GM12878 (cell line): Measurements from ENCODE around the gene CADM2. TPM values are rescaled to one million over a fixed set of nuclear protein-coding genes. Genes with fewer than 3 reads are reported as not detected.

ENCODE experiments used
- ATAC-seq: fragments of 200-7000 bp; cut with Tn5 transposase; 3 replicates; pipeline ENCODE4 v1.9.1; 2020; ENCODE audit warnings: mild to moderate bottlenecking, moderate library complexity
- BruUV-seq: library from RNA; stranded (reverse); fragments of 400-500 nt; replicated peaks from 2 replicates; lab custom pipeline; 2021; lab: Mats Ljungman, UMichigan
- CTCF ChIA-PET: fragments of 300-600 bp; sonication (Branson Sonifier 250); formaldehyde crosslinking; extraction: SDS; loops from one replicate; lab custom pipeline; 2021; ENCODE audit warnings: inconsistent platforms; lab: Yijun Ruan, JAX
- POLR2A ChIA-PET: fragments of 350-600 bp; formaldehyde crosslinking; extraction: SDS; loops from one replicate; lab custom pipeline; 2021; ENCODE audit warnings: inconsistent platforms; lab: Charles Lee
- RAD21 ChIA-PET: fragments of 300-600 bp; sonication (Branson Sonifier 250); formaldehyde crosslinking; loops from one replicate; lab custom pipeline; 2023; ENCODE audit warnings: antibody characterized with exemption; ENCODE audit not compliant: unreplicated experiment; lab: Charles Lee
- SMC1A ChIA-PET: fragments of 300-600 bp; sonication (Branson Sonifier 250); formaldehyde crosslinking; loops from one replicate; lab custom pipeline; 2023; ENCODE audit not compliant: unreplicated experiment, uncharacterized antibody; lab: Charles Lee
- DNase-seq: peaks from one replicate; pipeline ENCODE4 v3.0.0-alpha.2; 2011; ENCODE audit warnings: low read depth, low spot score
- FAIRE-seq: peaks from 3 replicates; lab custom pipeline; 2011; peaks lifted over from hg19 to GRCh38; lab: Jason Lieb, UNC
- H2AFZ ChIP-seq: 2 replicates; pipeline ENCODE4 v1.6.0; 2011; ENCODE audit warnings: low read depth, low read length, control low read depth; ENCODE audit not compliant: control insufficient read depth
- H3K27ac ChIP-seq: 2 replicates; pipeline ENCODE4 v1.5.1; 2011; ENCODE audit warnings: control low read depth; ENCODE audit not compliant: control insufficient read depth, insufficient read depth
- H3K27me3 ChIP-seq, 2 experiments: replicated peaks in 1 of 2; 2 replicates each; pipeline versions ENCODE4 v1.6.0 to v1.6.1; 2011; ENCODE audit warnings: low read length in 1 of 2; ENCODE audit not compliant: control insufficient read depth in 2 of 2, insufficient read depth in 2 of 2
- H3K36me3 ChIP-seq, 2 experiments: 2 replicates each; pipeline ENCODE4 v1.5.1; 2011; ENCODE audit warnings: low read length in 1 of 2; ENCODE audit not compliant: control insufficient read depth in 2 of 2, insufficient read depth in 2 of 2
- H3K4me1 ChIP-seq: 2 replicates; pipeline ENCODE4 v1.6.1; 2011; ENCODE audit warnings: mild to moderate bottlenecking, low read length, moderate library complexity, mixed read lengths; ENCODE audit not compliant: control insufficient read depth, insufficient read depth
- H3K4me2 ChIP-seq: 2 replicates; pipeline ENCODE4 v1.6.0; 2011; ENCODE audit warnings: control low read depth; ENCODE audit not compliant: control insufficient read depth, insufficient read depth
- H3K4me3 ChIP-seq: fragments of 200-600 bp; sonication (generic); 2 replicates; pipeline ENCODE4 v1.5.1; 2016
- H3K79me2 ChIP-seq: 2 replicates; pipeline ENCODE4 v1.6.0; 2011; ENCODE audit warnings: low read length; ENCODE audit not compliant: control insufficient read depth, insufficient read depth
- H3K9ac ChIP-seq: 2 replicates; pipeline ENCODE4 v1.8.0; 2011; ENCODE audit warnings: low read length, control low read depth, mixed read lengths; ENCODE audit not compliant: control insufficient read depth, insufficient read depth
- H3K9me3 ChIP-seq: replicated peaks from 3 replicates; pipeline ENCODE4 v1.5.1; 2011; ENCODE audit warnings: mild to moderate bottlenecking, low read length; ENCODE audit not compliant: control insufficient read depth, insufficient read depth
- H4K20me1 ChIP-seq: 2 replicates; pipeline ENCODE4 v1.6.0; 2011; ENCODE audit not compliant: control insufficient read depth, insufficient read depth
- BHLHE40 ChIP-seq, 2 experiments: fragments of 450-650 bp in 1 of 2; IDR thresholded peaks; 2 replicates each; pipeline ENCODE4 v1.6.1; 2011 to 2017; ENCODE audit warnings: low read depth in 2 of 2, borderline replicate concordance in 1 of 2, improper control_type of control experiment in 1 of 2, low read length in 1 of 2, mild to moderate bottlenecking in 1 of 2
- ETV6 ChIP-seq, 2 experiments: fragments of 450-650 bp in 1 of 2; IDR thresholded peaks in 1 of 2; conservative IDR thresholded peaks in 1 of 2; 2 replicates each; pipeline ENCODE4 v1.6.1; 2014; ENCODE audit warnings: antibody characterized with exemption in 1 of 2, borderline replicate concordance in 1 of 2, low read depth in 1 of 2, mild to moderate bottlenecking in 1 of 2, moderate library complexity in 1 of 2
- EZH2 ChIP-seq: IDR thresholded peaks from 2 replicates; pipeline ENCODE4 v1.6.1; 2012; ENCODE audit warnings: low read depth, mild to moderate bottlenecking, control low read depth, inconsistent platforms, low read length, borderline replicate concordance; ENCODE audit not compliant: control insufficient read depth
- HDAC2 ChIP-seq: fragments of 200-600 bp; sonication (generic); IDR thresholded peaks from 2 replicates; pipeline ENCODE4 v1.6.1; 2017
- HDAC6 ChIP-seq: fragments of 200-600 bp; sonication (generic); IDR thresholded peaks from one replicate; pipeline ENCODE4 v1.8.0; 2017; ENCODE audit warnings: antibody characterized with exemption; ENCODE audit not compliant: unreplicated experiment
- IKZF2 ChIP-seq, 2 experiments: fragments of 450-650 bp; IDR thresholded peaks; 2 replicates each; pipeline ENCODE4 v1.6.1; 2017; ENCODE audit warnings: mild to moderate bottlenecking in 2 of 2, moderate library complexity in 2 of 2
- KDM1A ChIP-seq: fragments of 200-600 bp; sonication (generic); IDR thresholded peaks from 2 replicates; pipeline ENCODE4 v1.6.1; 2016; ENCODE audit warnings: borderline replicate concordance
- MTA3 ChIP-seq: IDR thresholded peaks from 2 replicates; pipeline ENCODE4 v1.6.1; 2012; ENCODE audit warnings: low read length, inconsistent platforms, borderline replicate concordance
- PAX8 ChIP-seq: fragments of 450-650 bp; IDR thresholded peaks from 2 replicates; pipeline ENCODE4 v1.6.1; 2017; ENCODE audit warnings: mild to moderate bottlenecking, moderate library complexity
- RBBP5 ChIP-seq: fragments of 200-600 bp; sonication (generic); conservative IDR thresholded peaks from 2 replicates; pipeline ENCODE4 v1.6.1; 2016
- SMAD1 ChIP-seq: fragments of 450-650 bp; IDR thresholded peaks from 2 replicates; pipeline ENCODE4 v1.6.1; 2018; ENCODE audit warnings: mild to moderate bottlenecking, low read depth; ENCODE audit not compliant: partially characterized antibody
- SMAD5 ChIP-seq: IDR thresholded peaks from 2 replicates; pipeline ENCODE4 v1.6.1; 2016; ENCODE audit warnings: antibody characterized with exemption, low read depth
- SRF ChIP-seq, 2 experiments: IDR thresholded peaks; 2 replicates each; pipeline ENCODE4 v1.6.1; 2011; ENCODE audit warnings: low read depth in 2 of 2, low read length in 2 of 2, mild to moderate bottlenecking in 1 of 2, moderate library complexity in 1 of 2
- TARDBP ChIP-seq: IDR thresholded peaks from 2 replicates; pipeline ENCODE4 v1.6.1; 2016; ENCODE audit warnings: borderline replicate concordance
- TBL1XR1 ChIP-seq: IDR thresholded peaks from 2 replicates; pipeline ENCODE4 v1.6.1; 2012; ENCODE audit warnings: low read depth, low read length, improper control_type of control experiment
- WGBS: methylation state at CpG from one replicate; pipeline ENCODE4 v1.1.6; 2016; ENCODE audit warnings: low lambda C conversion rate; ENCODE audit not compliant: insufficient replicate concordance, insufficient coverage; ENCODE audit errors: missing lambda C conversion rate; 5-methylcytosine and 5-hydroxymethylcytosine counted together
- in situ Hi-C: fragments of 300-500 bp; cut with MboI; formaldehyde crosslinking; loops from 9 replicates; pipeline ENCODE4 v1.14.3; 2018; ENCODE audit warnings: mixed read lengths
- intact Hi-C: fragments of 100-400 bp; cut with micrococcal nuclease; formaldehyde crosslinking; loops from one replicate; pipeline ENCODE4 v1.14.2; 2022; ENCODE audit not compliant: unreplicated experiment
- polyA plus RNA-seq, 11 experiments: library from polyadenylated mRNA; depleted of rRNA in 4 of 11; unstranded in 6 of 11; stranded (reverse) in 5 of 11; fragments of >200 nt; fragmentation: Nextera tagmentation in 4 of 11; fragmentation: Illumina TruSeq in 1 of 11; extraction: Ambion mirVana in 4 of 11; extraction: Trizol in 1 of 11; gene quantifications; 1 replicate in 1 of 11; 2 replicates in 10 of 11; pipeline versions ENCODE4 v1.2.1 to v1.2.3, GENCODE V29; 2011 to 2016; ENCODE audit warnings: inconsistent platforms in 2 of 11, missing spikeins in 2 of 11, low read depth in 1 of 11
- total RNA-seq, 4 experiments: library from RNA; depleted of rRNA in 3 of 4; stranded (reverse); fragments of >200 nt in 3 of 4; fragmentation: Illumina TruSeq in 1 of 4; extraction: Trizol in 1 of 4; gene quantifications; 2 replicates each; pipeline versions ENCODE4 v1.2.1 to v1.2.3, GENCODE V29; 2013 to 2021
- TF ChIP-seq, protein P1 (sequence below): fragments of 450-650 bp; conservative IDR thresholded peaks from 2 replicates; pipeline ENCODE4 v1.6.1; 2017; ENCODE audit warnings: mild to moderate bottlenecking, moderate library complexity
- TF ChIP-seq, protein P2 (sequence below): IDR thresholded peaks from 2 replicates; pipeline ENCODE4 v1.6.1; 2011; ENCODE audit warnings: borderline replicate concordance, low read depth, mild to moderate bottlenecking, moderate library complexity, low read length; ENCODE audit not compliant: insufficient read depth, poor library complexity, severe bottlenecking
- TF ChIP-seq, protein P3 (sequence below): fragments of 450-650 bp; IDR thresholded peaks from 2 replicates; pipeline ENCODE4 v1.6.1; 2014; ENCODE audit warnings: mild to moderate bottlenecking

Gene CADM2
- total and polyA plus RNA-seq, 10 of the 15 experiments (the other 5 are each of a cell fraction or from before 2014, with no cell fraction given), result 0.13 TPM; not detected in 9

DNA sequence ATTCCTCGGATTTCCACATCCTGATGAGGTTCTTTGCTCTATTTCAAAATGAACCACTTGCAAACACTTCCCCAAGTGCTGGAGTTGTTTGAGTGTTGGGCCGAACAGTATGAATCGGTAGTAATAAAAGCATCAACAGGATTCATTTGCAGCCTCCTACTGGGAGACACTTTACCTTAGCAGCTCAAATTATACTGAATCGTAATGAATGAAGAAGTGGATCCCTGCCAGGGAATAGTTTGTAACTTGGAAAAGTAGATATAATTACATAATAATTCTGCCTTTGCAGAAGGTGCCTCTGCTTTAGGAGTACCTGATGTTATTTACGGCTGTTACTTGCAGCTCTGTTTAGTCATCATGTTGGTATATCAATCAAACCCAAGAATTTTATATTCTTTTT is 669.1 kb downstream of the CADM2 start (continued):
- TF ChIP-seq BHLHE40 (IDR thresholded peaks at IDR 0.05; ENCODE audit: borderline replicate concordance in 1 of 2, low read depth in 2 of 2, low read length in 1 of 2), result no peak
- TF ChIP-seq TBL1XR1, result no peak
- no peak for TF ChIP-seq IKZF2 (IDR thresholded peaks at IDR 0.05)
- no peak for TF ChIP-seq PAX8
- no peak for TF ChIP-seq SMAD5
- no peak for TF ChIP-seq HDAC2
- TF ChIP-seq, protein P1, sequence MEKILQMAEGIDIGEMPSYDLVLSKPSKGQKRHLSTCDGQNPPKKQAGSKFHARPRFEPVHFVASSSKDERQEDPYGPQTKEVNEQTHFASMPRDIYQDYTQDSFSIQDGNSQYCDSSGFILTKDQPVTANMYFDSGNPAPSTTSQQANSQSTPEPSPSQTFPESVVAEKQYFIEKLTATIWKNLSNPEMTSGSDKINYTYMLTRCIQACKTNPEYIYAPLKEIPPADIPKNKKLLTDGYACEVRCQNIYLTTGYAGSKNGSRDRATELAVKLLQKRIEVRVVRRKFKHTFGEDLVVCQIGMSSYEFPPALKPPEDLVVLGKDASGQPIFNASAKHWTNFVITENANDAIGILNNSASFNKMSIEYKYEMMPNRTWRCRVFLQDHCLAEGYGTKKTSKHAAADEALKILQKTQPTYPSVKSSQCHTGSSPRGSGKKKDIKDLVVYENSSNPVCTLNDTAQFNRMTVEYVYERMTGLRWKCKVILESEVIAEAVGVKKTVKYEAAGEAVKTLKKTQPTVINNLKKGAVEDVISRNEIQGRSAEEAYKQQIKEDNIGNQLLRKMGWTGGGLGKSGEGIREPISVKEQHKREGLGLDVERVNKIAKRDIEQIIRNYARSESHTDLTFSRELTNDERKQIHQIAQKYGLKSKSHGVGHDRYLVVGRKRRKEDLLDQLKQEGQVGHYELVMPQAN, result no peak
- no peak for TF ChIP-seq MTA3

DNA sequence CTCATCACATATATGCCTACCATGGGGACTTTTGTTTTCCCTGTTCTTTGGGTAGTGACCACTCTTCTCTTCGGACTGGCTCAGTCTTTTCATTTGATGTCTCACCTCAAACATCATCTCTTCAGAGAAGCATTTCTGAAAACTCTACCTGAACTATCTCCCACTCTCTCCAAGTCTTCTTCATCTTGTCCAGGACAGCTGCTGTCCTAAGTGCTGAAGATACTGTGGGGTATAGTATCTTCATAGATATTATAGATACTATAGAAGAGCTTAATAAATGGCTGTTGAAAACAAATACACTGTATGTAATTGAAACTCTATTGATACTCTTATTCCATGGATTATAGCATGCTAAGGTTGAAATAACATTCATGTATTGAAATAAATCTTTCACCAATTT is 672.3 kb downstream of the CADM2 start:
- H2AFZ ChIP-seq, result no peak overlapping the region
- no peaks in the 10 kb centered on the region for H4K20me1 ChIP-seq
- no TSS peak for BruUV-seq
- DNase-seq (no peak), ATAC-seq (no peak), FAIRE-seq (no peak)
- intact Hi-C loops (no loop called here), in situ Hi-C loops (no loop called here)
- WGBS, result 8% methylated on average over 1 of the region's 1 CpG
- H3K9ac ChIP-seq, result no peak overlapping the region
- no peak overlapping the region for H3K27ac ChIP-seq
- H3K36me3 ChIP-seq, result no peaks in the 10 kb centered on the region
- no peaks in the 10 kb centered on the region for H3K79me2 ChIP-seq
- POLR2A ChIA-PET, result no interaction called here
- CTCF ChIA-PET, result no interaction called here
- SMC1A ChIA-PET, result interaction anchor here (1.4 kb wide), 1 partner anchor 9 kb away, joined by 4 read pairs; no protein-coding TSS in a partner anchor
- no peaks in the 10 kb centered on the region for H3K9me3 ChIP-seq
- RAD21 ChIA-PET, result no interaction called here
- no peaks in the 10 kb centered on the region for H3K27me3 ChIP-seq
- H3K4me1 ChIP-seq, result no peaks in the 10 kb centered on the region
- H3K4me3 ChIP-seq, result no peak overlapping the region
- no peak overlapping the region for H3K4me2 ChIP-seq
- TF ChIP-seq SMAD1 (no peak), SRF (IDR thresholded peaks at IDR 0.05; ENCODE audit: low read depth in 2 of 2, low read length in 2 of 2) (no peak), TARDBP (no peak), ETV6 (conservative IDR thresholded peaks at IDR 0.05 in 1 of 2, IDR thresholded peaks at IDR 0.05 in 1 of 2; ENCODE audit: borderline replicate concordance in 1 of 2, low read depth in 1 of 2) (no peak), HDAC6 (no peak), KDM1A (no peak), RBBP5 (no peak), EZH2 (no peak)
- TF ChIP-seq, protein P2, sequence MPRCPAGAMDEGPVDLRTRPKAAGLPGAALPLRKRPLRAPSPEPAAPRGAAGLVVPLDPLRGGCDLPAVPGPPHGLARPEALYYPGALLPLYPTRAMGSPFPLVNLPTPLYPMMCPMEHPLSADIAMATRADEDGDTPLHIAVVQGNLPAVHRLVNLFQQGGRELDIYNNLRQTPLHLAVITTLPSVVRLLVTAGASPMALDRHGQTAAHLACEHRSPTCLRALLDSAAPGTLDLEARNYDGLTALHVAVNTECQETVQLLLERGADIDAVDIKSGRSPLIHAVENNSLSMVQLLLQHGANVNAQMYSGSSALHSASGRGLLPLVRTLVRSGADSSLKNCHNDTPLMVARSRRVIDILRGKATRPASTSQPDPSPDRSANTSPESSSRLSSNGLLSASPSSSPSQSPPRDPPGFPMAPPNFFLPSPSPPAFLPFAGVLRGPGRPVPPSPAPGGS, result no peak
- TF ChIP-seq, protein P3, sequence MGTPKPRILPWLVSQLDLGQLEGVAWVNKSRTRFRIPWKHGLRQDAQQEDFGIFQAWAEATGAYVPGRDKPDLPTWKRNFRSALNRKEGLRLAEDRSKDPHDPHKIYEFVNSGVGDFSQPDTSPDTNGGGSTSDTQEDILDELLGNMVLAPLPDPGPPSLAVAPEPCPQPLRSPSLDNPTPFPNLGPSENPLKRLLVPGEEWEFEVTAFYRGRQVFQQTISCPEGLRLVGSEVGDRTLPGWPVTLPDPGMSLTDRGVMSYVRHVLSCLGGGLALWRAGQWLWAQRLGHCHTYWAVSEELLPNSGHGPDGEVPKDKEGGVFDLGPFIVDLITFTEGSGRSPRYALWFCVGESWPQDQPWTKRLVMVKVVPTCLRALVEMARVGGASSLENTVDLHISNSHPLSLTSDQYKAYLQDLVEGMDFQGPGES, result no peak
